Heart left ventricle (tissue), 13 donors: Measurements from ENCODE around the gene CHN1.

Experiments
- CTCF ChIP-seq, 12 donors: fragments of 200-600 bp; sonication (generic) in 4 of 12; IDR thresholded peaks; one replicate each; pipeline versions ENCODE4 v1.5.0 to v1.8.0; 2018 to 2022; ENCODE audit warnings: antibody characterized with exemption in 12 of 12, mild to moderate bottlenecking in 5 of 12
- POLR2A ChIP-seq, 2 donors: fragments of 450-650 bp; IDR thresholded peaks; one replicate each; pipeline ENCODE4 v1.6.1; 2017; ENCODE audit warnings: antibody characterized with exemption in 2 of 2, mild to moderate bottlenecking in 2 of 2, moderate library complexity in 2 of 2
- donor health status: ischemic (EF 13 %, LVEDD 7.1; RV severe dilation, severe dysfunction).
- donor health status: DM: no; HTN: yes; CAD: no.
- donor health status: DM: no; HTN: no; CAD: no.
- donor health status: ischemic (EF 25% LVEDD 6.9; RV normal size, moderate dysfunction).
- donor health status: ischemic (EF 25% LVEDD 5.7; RV mildly dilated, moderate dysfunction).
- donor health status: ischemic (EF 35%, LVEDD 5.7; RV mildly dilated, moderate dysfunction).
- donor health status: nonischemic (EF 11% LVEDD 7.7; RV severe dilation, severe dysfunction).
- donor health status: DM: yes; HTN: yes; CAD: no.
- donor health status: PGD.
- donor health status: ischemic (EF 29% LVEDD 5.4; RV normal size, mild dysfunction).
- donor health status: nonischemic (EF 23%, LVEDD 6.1; RV moderate dilation, normal function).

DNA sequence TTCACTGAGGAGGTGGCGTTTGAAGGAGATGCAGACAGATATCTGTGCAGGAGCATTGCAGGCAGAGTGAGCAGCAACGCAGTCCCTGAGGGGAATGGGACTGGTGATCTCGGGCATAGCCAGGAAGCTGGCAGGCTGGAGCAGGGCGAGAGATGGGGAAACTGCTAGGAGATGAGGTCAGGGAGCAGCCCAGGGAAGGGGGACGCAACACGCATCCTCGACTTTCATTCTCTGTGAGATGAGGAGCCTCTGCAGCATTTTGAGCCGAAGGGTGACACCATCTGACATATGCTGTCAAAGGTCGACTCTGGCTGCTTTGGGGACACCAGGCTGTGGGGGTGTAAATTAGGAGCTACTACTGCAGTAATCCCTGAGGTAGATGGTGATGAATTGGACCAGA is 236.6 kb downstream of the CHN1 start:
- TF ChIP-seq CTCF (IDR thresholded peaks at IDR 0.05), result no peak
- TF ChIP-seq POLR2A (IDR thresholded peaks at IDR 0.05), result no peak
